Stimulated activated CD4-positive, alpha-beta T cell treated with anti-CD3 and anti-CD28 coated beads, Interleukin-4, amount 100 ng/mL, for 24 hours (primary cell): ENCODE measurements around the gene SCRN2.
A peak's percentile ranks its signal among the peaks of the same experiment; 100 is the strongest.

ENCODE experiments used
- DNase-seq: peaks from one replicate; pipeline ENCODE4 v3.0.0-alpha.2; 2020

The SCRN2 gene

DNA sequence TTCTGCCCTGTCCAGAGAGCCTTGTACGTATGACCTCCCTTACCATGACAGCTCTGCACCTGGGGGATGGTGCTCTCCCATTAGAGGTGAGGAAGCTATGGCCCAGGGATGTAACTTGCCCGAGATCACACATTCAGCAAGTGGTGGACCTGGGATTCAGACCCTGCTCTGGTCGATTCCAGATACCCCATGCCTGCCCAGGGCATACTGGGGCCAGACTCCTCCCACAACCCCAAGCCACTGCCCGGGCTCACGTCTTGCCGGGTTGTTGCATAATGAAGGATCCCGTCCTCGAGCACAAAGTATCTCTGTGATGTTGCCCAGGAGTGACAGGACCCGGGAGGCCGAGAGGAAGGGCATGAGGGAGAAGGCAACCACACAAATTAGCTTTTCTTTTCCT, 21.6 kb downstream of the SCRN2 start:
- no peak for DNase-seq

DNA sequence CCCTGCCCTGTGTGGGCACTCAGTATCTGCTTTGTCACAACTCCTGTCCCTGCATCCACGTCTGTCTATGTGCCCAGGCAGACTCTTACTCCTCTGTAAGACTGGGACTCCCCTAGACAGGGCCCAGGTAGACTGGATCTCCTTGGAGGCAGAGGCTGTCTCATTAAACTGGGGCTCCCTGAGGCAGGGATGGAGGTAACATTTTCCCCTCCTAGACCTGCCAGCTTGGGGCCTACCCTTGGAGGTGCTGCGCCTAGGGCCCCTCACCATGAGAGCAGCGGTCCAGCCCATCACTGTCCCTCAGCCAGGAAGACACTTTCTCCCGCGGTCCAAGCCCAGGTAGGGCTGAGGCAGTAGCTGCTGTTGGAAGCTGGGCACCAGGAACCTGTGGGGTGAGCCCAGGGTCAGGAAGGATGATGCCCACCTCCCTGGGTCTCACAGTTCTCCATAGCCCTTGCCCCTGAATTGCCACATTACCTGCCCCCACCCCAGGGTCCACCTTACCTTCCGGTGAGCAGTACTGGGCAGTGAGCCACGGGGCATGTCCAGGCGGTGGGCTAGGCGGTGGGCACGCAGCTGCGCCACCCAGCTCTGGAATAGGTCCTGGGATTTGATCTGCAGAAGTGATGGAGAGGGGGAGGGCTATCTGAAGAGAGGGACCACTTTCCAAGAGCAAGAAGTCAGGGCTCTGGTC, 22.9 kb downstream of the SCRN2 start:
- no peak for DNase-seq

DNA sequence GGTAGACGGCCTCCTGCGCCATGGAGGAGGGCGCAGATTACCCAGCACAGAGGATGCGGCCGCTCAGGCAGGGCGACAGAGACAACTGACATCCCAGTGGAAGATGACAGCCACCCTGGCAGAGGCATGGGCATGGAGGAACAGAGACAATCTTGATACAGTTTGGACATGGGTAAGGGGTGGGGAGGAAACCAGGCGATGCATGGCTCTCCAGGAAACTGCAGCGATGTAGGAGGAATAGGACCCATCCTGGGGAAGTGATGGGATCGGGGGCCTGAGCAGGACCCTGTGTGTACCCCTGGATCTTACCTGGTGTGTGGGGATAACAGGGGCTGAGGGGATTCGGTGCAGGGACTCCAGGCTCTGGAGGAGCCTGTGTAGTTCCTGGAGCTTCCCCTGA, 24.1 kb downstream of the SCRN2 start:
- DNase-seq: no peak

DNA sequence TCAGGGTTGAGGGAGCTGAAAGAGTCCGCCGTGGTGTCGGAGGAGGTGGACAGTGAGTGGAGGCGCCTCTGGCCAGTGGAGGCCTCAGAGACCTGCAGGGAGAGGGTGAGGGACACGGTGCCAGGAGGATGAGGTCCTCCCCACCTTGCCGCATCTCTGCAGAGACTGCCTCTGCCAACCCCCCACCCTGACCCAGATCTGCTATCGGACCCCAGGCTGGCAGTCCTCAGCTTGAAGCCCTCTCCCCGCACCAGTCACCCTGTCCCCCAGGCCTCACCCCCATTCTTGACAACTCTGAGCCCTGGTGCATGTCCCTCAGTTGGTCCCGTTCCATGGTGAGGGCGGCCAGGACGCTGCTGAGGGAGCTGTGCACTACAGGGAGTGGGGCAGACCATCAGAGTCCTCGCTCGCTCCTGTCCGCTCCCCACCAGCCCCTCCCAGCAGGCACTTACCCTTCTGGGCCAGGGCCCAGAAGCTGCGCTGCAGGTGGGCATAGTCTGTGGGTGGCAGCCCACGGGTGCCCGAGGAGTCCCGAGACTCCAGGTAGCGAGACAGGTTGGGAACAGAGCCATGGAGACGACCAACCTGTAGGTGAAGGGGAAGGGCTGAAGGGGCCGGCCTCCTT, 24.9 kb downstream of the SCRN2 start:
- DNase-seq: no peak

DNA sequence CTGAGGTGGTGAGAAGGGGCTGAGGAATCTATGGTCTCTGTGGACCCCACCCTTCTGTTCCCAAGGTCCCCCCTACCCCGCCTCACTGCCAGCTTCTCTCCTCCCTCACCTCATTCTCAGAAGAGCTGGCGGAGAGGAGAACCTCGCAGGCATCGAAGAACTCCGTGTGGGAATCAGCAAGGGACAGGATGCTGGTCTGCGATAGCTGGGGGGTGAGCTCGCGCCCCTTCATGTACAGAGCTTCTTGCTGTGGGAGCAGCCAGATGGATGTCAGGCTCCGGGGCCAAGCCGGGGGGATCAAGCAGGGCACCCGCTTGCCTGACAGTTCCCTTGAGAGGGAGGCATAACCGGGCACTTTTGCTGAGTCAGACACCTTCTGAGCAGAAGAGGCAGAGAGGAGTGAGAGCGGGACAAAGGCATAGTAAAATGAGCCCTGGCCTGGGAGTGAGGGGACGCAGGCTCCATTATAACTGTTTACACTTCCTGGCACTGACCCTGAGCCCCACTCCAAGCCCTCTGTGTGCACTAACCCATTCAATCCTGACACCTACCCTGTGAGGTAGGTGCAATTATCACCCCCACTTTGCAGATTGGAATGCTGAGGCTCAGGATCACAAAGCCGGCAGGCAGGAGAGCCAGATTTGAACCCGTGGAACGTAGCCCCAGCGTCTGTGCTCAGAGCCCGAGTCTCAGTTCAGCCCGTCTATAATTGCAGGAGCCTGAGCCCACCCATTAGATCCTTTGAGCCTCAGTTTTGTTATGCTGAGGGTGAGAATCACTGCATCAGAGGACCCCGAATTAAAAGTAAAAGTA, 25.8 kb downstream of the SCRN2 start:
- DNase-seq: no peak

DNA sequence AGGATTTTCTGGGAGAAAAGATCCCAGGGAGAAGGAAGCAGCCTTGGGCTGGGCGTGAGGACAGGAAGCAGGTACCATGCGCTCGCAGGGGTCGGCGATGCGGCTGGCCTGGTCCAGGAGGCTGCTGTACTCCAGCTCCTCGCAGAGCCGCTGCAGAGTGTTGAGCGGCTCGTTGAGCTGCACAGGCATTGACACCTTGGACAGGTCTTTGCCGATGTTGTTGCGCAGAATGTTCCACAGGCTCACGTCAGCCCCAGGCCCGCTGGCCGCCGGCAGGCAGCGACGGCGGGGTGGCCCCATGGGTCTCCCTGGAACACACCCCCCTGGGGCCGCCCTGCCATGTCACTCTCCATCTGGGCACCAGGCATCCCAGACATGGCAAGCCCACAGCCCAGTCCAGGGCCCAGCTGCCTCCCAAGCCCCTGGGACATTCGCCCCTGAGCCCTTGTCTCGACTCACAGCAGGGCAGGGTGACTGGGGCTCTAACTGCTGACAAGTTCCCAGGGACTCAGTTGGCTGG, 27.5 kb downstream of the SCRN2 start:
- no peak for DNase-seq

DNA sequence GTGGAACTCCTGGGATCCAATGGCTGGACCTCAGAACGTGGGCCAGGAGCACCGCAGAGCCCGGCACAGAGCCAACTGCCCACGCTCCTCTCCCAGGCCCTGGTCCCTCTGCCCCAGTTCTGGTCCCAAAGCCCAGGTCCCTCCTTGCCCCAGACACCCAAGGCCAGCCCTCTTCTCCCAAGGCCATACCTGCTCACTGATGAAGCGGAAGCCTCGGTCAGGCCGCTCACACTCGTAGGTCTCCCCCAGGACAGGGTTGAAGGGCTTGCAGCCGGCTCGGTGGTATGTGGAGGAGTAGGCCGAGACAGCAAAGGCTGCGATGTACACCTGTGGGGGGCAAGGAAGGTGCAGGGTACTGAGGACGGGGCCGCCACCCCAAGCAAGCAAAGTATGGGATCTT, 28.0 kb downstream of the SCRN2 start:
- DNase-seq: no peak

DNA sequence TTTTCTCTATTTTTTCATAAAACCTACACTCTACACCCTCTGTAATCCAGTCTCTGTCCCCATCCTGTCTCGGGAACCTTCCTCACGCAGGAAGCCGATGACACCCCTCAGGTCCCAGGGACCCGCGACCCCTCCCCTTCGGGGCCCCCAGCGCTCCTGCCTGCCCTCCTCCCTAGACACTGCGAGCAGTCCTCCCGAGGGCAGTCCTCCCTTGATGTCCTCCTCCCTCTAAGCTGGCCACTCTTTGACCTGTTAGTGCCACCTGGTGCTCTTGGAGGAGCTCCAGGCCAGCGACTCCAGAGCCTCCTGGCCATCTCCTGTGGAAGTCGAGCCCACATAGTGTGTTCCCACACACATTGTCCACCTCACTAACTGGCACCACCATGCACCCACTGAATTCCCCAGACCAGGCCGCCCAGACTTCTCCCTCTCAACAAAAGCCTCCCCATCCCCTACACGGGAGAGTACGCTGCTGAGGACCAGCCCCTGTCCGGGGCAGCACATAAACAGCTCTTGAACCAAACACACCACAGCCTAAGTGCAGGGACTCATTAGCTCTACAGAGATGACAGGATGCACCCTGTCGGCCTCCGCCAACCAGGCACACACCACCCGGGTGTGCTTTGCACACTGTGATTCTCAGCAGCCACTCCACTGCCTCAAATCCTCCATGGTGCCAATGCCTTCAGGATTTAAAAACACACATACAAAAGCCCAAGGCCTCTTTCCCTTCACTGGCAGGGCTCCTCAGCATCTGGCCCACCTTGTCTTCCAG, 28.7 kb downstream of the SCRN2 start:
- DNase-seq: no peak

DNA sequence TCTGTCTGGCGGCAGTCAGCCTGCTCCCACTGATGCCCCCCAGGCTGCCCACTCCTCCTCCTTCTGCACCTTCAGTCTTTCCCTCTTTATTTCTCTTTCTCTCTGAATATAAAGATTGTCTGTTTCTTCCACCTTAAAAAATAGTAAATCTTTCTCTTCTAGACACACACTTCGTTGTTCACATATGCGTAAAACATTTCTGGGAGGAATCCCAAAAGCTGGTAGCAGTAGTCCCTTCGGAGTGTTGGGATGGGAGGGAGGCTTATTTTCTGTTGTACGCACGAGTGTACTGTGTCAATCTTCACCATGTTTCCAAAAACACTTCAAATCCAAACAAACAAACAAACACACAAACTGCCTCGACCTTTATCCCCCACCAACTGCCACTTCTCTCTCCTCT, 29.4 kb downstream of the SCRN2 start:
- no peak for DNase-seq

DNA sequence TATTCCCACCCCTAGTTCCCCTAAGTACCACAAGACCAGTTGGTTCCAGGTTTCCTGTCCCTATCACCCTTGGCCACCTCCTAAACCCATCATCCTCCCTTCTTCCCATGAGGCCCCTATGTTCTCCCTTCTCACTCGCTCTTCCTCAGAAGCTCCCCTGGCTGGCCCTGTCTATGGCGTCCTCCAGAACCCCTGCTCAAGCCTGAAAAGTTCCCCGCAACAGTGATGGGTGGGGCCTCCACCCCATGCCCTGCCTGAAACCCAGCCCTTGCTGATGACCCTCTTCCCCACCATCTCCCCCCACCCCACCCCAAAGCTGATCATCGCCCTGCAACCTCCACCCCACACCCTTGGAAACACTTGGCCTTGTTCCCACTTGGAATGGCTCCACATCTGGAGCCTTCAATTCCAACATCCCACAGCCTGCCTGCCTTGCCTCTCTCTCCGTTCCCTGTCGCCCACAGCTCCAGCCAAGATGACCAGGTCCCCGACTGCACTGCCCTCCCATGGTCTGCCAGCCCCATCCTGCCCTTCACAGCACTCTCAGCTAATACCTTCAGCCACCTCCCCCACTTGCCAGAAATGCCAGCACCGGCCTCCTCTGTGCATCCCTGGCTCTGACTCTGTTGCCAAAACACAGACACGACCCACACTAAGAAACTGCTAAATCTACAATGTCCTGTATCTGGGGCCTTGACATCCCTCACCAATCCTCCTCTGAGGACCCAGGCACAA, 30.0 kb downstream of the SCRN2 start:
- no peak for DNase-seq

DNA sequence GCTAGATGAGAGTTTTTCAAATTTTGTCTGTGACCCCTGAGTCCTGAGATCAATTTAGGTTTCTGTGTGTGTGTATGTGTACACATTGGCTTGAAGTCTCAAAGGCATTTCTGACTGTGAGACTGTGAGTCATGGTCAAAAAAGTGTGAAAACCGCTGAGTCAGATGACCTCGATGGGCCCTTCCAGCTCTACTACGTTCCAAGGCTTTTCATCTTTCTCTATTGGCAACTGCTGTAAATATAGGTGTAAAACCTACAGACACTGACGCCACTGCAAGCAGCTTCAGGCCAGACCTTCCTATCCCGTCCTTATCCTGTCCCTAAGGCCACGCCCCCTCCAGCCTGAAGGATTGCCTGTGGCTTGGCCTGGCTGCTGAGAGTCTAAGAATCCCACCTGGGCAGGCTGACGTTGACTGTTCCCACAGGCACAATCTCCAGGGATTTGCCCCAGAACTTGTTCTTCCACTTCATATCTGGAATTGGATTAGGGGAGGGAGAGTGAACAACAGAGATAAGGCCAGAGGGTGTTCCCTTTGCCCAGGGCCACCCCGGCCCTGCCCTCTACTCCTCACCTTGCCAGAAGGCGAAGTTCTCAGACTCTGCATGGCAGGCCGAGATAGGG, 30.8 kb downstream of the SCRN2 start:
- DNase-seq: peak; percentile 37

DNA sequence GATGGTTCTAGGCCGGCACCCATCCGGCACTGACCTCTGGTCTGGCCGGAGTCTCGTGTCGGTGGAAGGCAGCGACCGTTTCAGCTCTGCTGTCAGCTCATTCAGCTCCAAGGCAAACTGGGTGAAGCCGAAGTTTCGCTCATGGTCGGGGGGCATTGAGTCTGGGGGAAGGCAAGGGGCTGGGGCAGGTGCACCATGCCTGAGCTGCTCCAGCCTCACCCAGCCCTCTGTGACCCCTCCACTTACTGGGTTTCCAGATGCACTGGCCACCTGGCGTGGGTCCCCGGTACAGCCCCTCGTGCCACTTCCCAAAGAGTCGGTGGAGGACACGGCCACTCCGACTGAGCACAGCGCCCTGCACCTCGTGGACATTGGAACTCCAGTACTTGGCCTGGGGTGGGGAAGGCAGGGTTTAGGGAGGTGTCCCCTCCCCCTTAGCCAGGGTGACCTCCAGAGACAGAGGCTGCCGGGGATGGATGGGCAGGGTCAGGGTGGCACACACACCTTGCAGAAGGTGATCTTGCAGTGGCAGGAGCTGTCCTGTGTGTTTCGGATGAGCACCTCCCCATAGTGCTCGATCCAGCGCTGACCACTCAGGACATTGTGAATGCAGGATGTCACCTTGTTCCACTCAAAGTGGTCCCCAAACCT, 32.1 kb downstream of the SCRN2 start:
- DNase-seq: no peak

DNA sequence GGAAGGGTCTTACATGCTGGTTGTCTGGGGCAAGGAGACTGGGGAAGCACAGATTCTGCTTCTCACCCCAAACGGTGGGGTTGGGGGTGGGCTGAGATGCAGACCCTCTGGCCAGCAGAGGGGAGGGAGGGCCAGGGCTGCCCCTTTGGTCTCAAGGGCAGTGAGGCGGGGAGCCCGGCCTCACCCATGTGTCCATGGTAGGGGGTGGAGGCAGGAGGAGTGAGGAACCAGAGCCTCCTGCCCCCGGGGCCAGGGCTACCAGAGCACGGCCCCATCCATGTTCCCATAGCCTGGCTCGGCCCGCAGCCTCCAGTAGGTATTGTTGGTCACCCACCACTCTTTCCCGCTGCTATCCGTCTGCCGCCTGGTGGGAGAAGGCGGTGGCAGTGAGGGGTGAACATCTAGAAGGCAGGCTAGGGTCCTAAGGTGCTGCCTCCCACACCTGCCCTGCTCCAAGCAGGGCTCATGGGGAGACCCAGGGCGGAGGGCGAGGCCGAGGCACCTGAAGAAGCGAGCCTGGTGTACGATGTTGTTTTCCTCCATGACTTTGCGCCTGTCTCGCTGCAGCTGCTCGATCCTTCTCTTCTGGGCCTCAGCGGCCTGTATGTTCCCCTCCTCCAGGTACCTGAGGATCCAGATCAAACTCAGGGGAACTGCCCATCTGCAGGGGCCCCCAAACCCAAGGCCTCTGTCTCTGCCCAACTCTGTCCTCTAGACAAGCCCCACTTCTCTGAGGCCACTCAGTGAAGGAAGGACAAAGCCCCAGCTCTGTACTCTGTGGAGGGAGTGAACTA, 32.8 kb downstream of the SCRN2 start:
- DNase-seq: no peak

DNA sequence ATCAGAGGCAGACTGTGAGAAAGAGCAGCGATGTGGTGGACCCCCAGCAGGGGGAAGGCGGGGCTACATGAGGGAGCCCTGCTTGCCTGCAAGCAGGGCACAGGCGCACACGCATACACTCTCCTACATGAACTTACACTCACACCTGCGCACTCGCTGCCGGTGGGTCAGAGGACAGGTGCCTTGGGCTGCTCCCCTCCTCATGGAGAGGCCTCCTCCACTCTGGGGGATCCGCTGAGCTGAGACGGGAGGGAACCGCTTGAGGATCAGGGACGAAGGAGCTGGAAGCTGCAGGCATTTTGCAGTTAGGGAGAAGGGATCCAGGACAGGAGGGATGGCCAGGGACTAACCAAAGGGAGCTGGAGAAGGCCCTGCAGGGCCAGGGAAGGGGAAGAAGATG, 33.7 kb downstream of the SCRN2 start:
- no peak for DNase-seq

DNA sequence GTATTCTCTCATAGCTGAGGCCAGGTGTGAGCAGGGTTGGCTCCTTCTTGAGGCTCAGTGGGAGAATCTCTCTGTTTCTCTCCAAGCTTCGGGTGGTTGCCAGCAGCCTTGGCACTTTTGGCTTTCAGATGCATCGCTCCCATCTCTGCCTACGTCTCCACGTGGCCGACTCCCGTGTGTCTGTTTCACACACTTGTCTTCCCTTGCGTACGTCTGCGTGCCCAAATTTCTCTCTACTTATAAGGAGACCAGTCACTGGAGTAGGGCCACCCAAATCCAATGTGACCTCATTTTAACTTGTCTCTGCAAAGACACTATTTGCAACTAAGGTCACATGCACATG, 34.2 kb downstream of the SCRN2 start:
- DNase-seq: no peak

DNA sequence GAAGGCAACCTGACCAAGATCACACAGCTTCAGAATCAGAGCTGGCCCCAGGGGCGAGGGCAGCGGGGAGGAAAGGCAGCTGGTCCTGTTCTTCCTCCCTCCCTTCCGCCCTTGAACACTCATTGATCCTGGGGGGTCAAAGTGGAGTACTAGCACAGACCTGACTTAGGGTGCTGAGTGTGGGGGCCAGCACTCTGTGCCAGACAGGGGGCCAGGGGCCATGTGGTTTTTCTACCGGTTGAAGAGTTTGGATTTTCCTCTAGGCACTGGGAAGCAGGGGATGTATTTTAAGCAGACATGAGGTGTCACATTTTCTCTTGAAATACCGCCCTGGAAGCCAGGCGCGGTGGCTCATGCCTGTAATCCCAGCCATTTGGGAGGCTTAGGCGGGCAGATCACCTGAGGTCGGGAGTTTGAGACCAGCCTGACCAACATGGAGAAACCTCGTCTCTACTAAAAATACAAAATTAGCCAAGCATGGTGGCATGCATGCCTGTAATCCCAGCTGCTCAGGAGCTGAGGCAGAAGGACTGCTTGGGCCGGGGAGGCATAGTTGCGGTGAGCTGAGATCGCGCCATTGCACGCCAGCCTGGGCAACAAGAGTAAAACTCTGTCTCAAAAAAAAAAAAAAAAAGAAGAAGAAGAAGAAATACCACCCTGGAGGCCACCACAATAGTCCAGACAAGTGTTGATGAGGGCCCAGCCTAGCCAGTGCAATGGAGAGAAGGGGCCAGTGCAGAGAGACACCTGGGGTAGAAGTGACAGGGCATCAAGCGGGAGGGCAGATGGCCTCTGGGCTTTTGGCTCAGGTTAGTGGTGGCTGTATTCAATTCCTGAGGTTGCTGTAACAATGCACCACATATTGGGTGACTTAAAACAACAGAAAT, 34.8 kb downstream of the SCRN2 start:
- no peak for DNase-seq

DNA sequence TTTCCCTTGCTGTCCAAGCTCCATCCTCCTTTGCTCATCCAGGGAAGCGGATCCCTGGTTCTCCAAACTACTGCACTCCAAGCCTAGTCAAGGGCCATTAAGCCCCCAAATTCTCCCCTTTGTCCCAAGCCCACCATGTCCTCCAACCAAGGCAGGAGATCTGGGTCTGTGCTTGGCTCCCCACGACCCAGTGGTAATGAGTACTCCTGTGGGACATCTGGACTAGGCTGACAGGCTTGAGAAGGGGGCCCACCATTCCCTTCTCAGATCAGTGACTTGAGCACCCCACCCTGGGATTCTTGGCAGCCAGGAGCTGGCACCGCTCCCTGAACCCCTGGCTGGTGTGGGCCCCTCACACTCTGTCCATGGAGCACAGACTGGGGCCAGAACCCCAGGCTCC, 36.6 kb downstream of the SCRN2 start:
- DNase-seq: no peak

DNA sequence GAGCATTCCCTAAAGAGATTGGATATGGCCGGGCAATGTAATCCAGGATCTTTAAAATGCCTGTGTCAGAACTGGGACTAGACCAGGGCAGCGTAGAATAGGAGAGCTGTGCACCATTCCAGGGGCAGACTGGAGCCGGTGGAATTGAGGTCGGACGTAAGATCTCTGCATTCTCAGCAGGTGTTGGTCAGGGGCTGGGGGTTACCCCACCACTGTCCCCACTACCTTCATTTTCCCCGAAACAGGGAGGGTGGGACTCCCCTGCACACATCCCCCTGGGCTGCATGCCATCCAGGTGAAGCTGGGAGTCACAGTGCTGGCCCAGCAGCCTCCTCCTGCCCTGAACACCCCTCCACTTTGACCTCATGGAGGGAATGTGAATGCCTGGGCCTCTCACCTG, 37.3 kb downstream of the SCRN2 start:
- DNase-seq: no peak

DNA sequence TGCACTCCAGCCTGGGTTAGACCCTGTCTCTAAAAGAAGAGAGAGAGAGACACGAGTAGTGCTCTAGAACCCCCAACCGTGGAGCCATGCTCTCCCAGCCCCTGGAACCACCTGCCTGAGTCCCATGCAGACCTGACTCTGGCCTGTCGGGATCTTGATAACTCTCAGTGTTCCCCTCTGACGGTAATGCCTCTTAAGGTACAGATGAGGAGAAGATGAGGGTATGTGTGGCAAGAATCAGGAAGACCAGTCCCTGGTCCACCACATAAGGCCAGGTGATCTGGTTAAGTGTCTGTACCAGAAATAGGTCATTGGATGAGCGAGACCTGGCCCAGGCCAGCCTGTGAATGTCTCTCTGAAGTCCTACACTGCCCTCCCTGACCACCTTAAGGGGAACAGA, 37.9 kb downstream of the SCRN2 start:
- DNase-seq: no peak
